K562 (cell line): Measurements from ENCODE around the gene FCER2. TPM values are rescaled to one million over a fixed set of nuclear protein-coding genes. Genes with fewer than 3 reads are reported as not detected.
A peak's percentile ranks its signal among the peaks of the same experiment; 100 is the strongest.

Experiments
- ATAC-seq: fragments of 200-7000 bp; cut with Tn5 transposase; 3 replicates; pipeline ENCODE4 v1.9.1; 2020; ENCODE audit warnings: moderate library complexity
- BruUV-seq: library from RNA; stranded (reverse); fragments of 400-500 nt; replicated peaks from 2 replicates; lab custom pipeline; 2021; lab: Mats Ljungman, UMichigan
- CTCF ChIA-PET: fragments of 300-600 bp; formaldehyde crosslinking; extraction: SDS; loops from one replicate; lab custom pipeline; 2021; ENCODE audit warnings: low intra/inter-chr PET ratio; lab: Yijun Ruan, JAX
- POLR2A ChIA-PET: fragments of 300-600, 350-650 bp; sonication (Branson Sonifier 250); formaldehyde crosslinking; extraction: SDS; loops from one replicate; lab custom pipeline; 2021; ENCODE audit warnings: antibody characterized with exemption, inconsistent platforms; lab: Yijun Ruan, JAX
- DNase-seq, 4 experiments: peaks; one replicate each; pipeline versions ENCODE4 v3.0.0 to v3.0.0-alpha.2; 2011 to 2018; ENCODE audit warnings: low spot score in 3 of 4, mixed read lengths in 3 of 4; ENCODE audit errors: extremely low read depth in 1 of 4
- FAIRE-seq: peaks from 2 replicates; lab custom pipeline; 2011; peaks lifted over from hg19 to GRCh38; lab: Jason Lieb, UNC
- H2AFZ ChIP-seq: 2 replicates; pipeline ENCODE4 v1.6.0; 2011; ENCODE audit warnings: low read depth, low read length, control low read depth, inconsistent platforms
- H3K27ac ChIP-seq: fragments of 200-600 bp; 3 replicates; pipeline ENCODE4 v1.8.0; 2011; ENCODE audit warnings: low read depth, mild to moderate bottlenecking, control low read depth, inconsistent platforms, low read length, moderate library complexity, mixed read lengths; ENCODE audit errors: extremely low read depth
- H3K27me3 ChIP-seq, 2 experiments: fragments of 300-600 bp in 1 of 2; 2 replicates in 1 of 2; 3 replicates in 1 of 2; pipeline versions ENCODE4 v1.6.0 to v1.8.0; 2011; ENCODE audit warnings: inconsistent platforms in 2 of 2, low read length in 2 of 2, mild to moderate bottlenecking in 1 of 2, mixed read lengths in 1 of 2, moderate library complexity in 1 of 2; ENCODE audit not compliant: control insufficient read depth in 2 of 2, insufficient read depth in 2 of 2
- H3K36me3 ChIP-seq: fragments of 300-600 bp; 3 replicates; pipeline ENCODE4 v1.8.0; 2011; ENCODE audit warnings: mild to moderate bottlenecking, low read length, inconsistent platforms; ENCODE audit not compliant: control insufficient read depth, insufficient read depth
- H3K4me1 ChIP-seq, 2 experiments: fragments of 200-600 bp in 1 of 2; replicated peaks in 1 of 2; 2 replicates in 1 of 2; 3 replicates in 1 of 2; pipeline versions ENCODE4 v1.5.1 to v1.8.0; 2011; ENCODE audit warnings: inconsistent platforms in 2 of 2, low read length in 2 of 2, mild to moderate bottlenecking in 1 of 2, mixed read lengths in 1 of 2, moderate library complexity in 1 of 2; ENCODE audit not compliant: control insufficient read depth in 2 of 2, insufficient read depth in 2 of 2
- H3K4me2 ChIP-seq: 2 replicates; pipeline ENCODE4 v1.6.1; 2011; ENCODE audit warnings: low read length, control low read depth, inconsistent platforms, mixed read lengths; ENCODE audit not compliant: insufficient read depth
- H3K4me3 ChIP-seq: fragments of 200-600 bp; sonication (generic), shearing (Covaris generic); 2 replicates; pipeline ENCODE4 v1.5.1; 2016; ENCODE audit warnings: control low read depth, inconsistent platforms
- H3K79me2 ChIP-seq: fragments of 200-600 bp; 3 replicates; pipeline ENCODE4 v1.8.0; 2011; ENCODE audit warnings: low read length, inconsistent platforms; ENCODE audit not compliant: control insufficient read depth, insufficient read depth
- H3K9ac ChIP-seq, 2 experiments: 2 replicates each; pipeline versions ENCODE4 v1.6.0 to v1.6.1; 2011; ENCODE audit warnings: low read depth in 2 of 2, low read length in 2 of 2, control low read depth in 1 of 2, inconsistent platforms in 1 of 2, mild to moderate bottlenecking in 1 of 2, mixed read lengths in 1 of 2; ENCODE audit not compliant: insufficient read depth in 1 of 2
- H3K9me1 ChIP-seq: one replicate; pipeline ENCODE4 v1.6.0; 2011; ENCODE audit warnings: inconsistent platforms, mild to moderate bottlenecking, low read length, moderate library complexity; ENCODE audit not compliant: control insufficient read depth, insufficient read depth
- H3K9me3 ChIP-seq: replicated peaks from 2 replicates; pipeline ENCODE4 v1.5.1; 2011; ENCODE audit warnings: low read depth, low read length, inconsistent platforms; ENCODE audit not compliant: control insufficient read depth, insufficient read depth
- H4K20me1 ChIP-seq: replicated peaks from 2 replicates; pipeline ENCODE4 v1.6.1; 2011; ENCODE audit warnings: low read length, inconsistent platforms, mixed read lengths; ENCODE audit not compliant: control insufficient read depth, insufficient read depth
- ARID1B ChIP-seq: fragments of 450-650 bp; IDR thresholded peaks from 2 replicates; pipeline ENCODE4 v1.6.1; 2016; ENCODE audit warnings: antibody characterized with exemption, mild to moderate bottlenecking, inconsistent platforms
- ASH1L ChIP-seq: fragments of 450-650 bp; IDR thresholded peaks from 2 replicates; pipeline ENCODE4 v1.6.1; 2018; ENCODE audit warnings: borderline replicate concordance, mild to moderate bottlenecking, low read depth; ENCODE audit not compliant: partially characterized antibody
- ATF2 ChIP-seq: sonication (generic); formaldehyde crosslinking; IDR thresholded peaks from 2 replicates; pipeline ENCODE4 v1.8.1; 2022; ENCODE audit warnings: missing genetic modification reagents
- CEBPG ChIP-seq, 3 experiments: fragments of 200-800 bp in 1 of 3; sonication (Bioruptor generic) in 1 of 3; sonication (generic) in 1 of 3; formaldehyde crosslinking in 1 of 3; IDR thresholded peaks in 2 of 3; conservative IDR thresholded peaks in 1 of 3; 2 replicates each; pipeline versions ENCODE4 v1.6.1 to v1.8.0; 2016 to 2022; ENCODE audit warnings: missing compliant biosample characterization in 2 of 3, missing genetic modification characterization in 2 of 3, mild to moderate bottlenecking in 1 of 3, missing genetic modification reagents in 1 of 3
- ELF4 ChIP-seq: fragments of 450-650 bp; formaldehyde crosslinking; IDR thresholded peaks from 2 replicates; pipeline ENCODE4 v1.4.0; 2022; ENCODE audit warnings: missing genetic modification characterization
- ETV1 ChIP-seq: fragments of 450-650 bp; conservative IDR thresholded peaks from 2 replicates; pipeline ENCODE4 v1.6.1; 2016; ENCODE audit warnings: missing genetic modification characterization, control low read depth, low read depth, missing compliant biosample characterization
- FIP1L1 ChIP-seq: fragments of 200-400 bp; formaldehyde crosslinking; IDR thresholded peaks from 2 replicates; pipeline ENCODE4 v1.6.1; 2018; ENCODE audit warnings: mild to moderate bottlenecking, low read depth, low read length; ENCODE audit not compliant: poor library complexity, severe bottlenecking
- MCM2 ChIP-seq: fragments of 450-650 bp; IDR thresholded peaks from 2 replicates; pipeline ENCODE4 v1.6.1; 2017; ENCODE audit warnings: low read depth, mild to moderate bottlenecking
- NFRKB ChIP-seq: fragments of 450-650 bp; IDR thresholded peaks from 2 replicates; pipeline ENCODE4 v1.6.1; 2016; ENCODE audit warnings: low read depth
- NRF1 ChIP-seq, 2 experiments: fragments of 450-650 bp; IDR thresholded peaks in 1 of 2; conservative IDR thresholded peaks in 1 of 2; 2 replicates each; pipeline ENCODE4 v1.6.1; 2014; ENCODE audit warnings: mild to moderate bottlenecking in 2 of 2
- PHF20 ChIP-seq: fragments of 450-650 bp; IDR thresholded peaks from 2 replicates; pipeline ENCODE4 v1.6.1; 2018; ENCODE audit not compliant: partially characterized antibody
- PML ChIP-seq: IDR thresholded peaks from 2 replicates; pipeline ENCODE4 v1.6.1; 2012; ENCODE audit warnings: low read length, inconsistent platforms
- POLR2B ChIP-seq: fragments of 450-650 bp; IDR thresholded peaks from 2 replicates; pipeline ENCODE4 v1.6.1; 2018; ENCODE audit warnings: low read depth; ENCODE audit not compliant: partially characterized antibody
- PURB ChIP-seq: sonication (generic); formaldehyde crosslinking; IDR thresholded peaks from 2 replicates; pipeline ENCODE4 v1.9.0; 2021; ENCODE audit warnings: low read depth, mild to moderate bottlenecking, missing genetic modification reagents
- SRSF9 ChIP-seq: fragments of 200-400 bp; formaldehyde crosslinking; IDR thresholded peaks from 2 replicates; pipeline ENCODE4 v1.6.1; 2017; ENCODE audit warnings: low read depth, low read length, borderline replicate concordance
- TARDBP ChIP-seq: fragments of 450-650 bp; IDR thresholded peaks from 2 replicates; pipeline ENCODE4 v1.6.1; 2016
- TEAD4 ChIP-seq, 2 experiments: sonication (generic) in 1 of 2; formaldehyde crosslinking in 1 of 2; IDR thresholded peaks; 2 replicates each; pipeline versions ENCODE4 v1.6.1 to v1.8.0; 2012 to 2022; ENCODE audit warnings: borderline replicate concordance in 1 of 2, inconsistent platforms in 1 of 2, low read length in 1 of 2, mild to moderate bottlenecking in 1 of 2, missing genetic modification reagents in 1 of 2
- UBTF ChIP-seq, 2 experiments: IDR thresholded peaks; 2 replicates each; pipeline ENCODE4 v1.6.1; 2012; ENCODE audit warnings: improper control_type of control experiment in 2 of 2, low read depth in 2 of 2, low read length in 2 of 2, borderline replicate concordance in 1 of 2
- ZNF24 ChIP-seq: fragments of 450-650 bp; IDR thresholded peaks from 2 replicates; pipeline ENCODE4 v1.6.1; 2016
- ZNF830 ChIP-seq: fragments of 250-450 bp; sonication (Bioruptor Pico); IDR thresholded peaks from 2 replicates; pipeline ENCODE4 v1.5.0; 2021; ENCODE audit warnings: mild to moderate bottlenecking
- WGBS: fragments of 100-300 bp; shearing (Covaris generic); methylation state at CpG from one replicate; pipeline ENCODE4 v1.1.6; 2016; ENCODE audit warnings: low coverage, mixed read lengths; ENCODE audit not compliant: insufficient coverage; ENCODE audit errors: missing lambda C conversion rate; 5-methylcytosine and 5-hydroxymethylcytosine counted together
- in situ Hi-C: fragments of 300-500 bp; cut with MboI; formaldehyde crosslinking; loops from 4 replicates; pipeline ENCODE4 v1.15.0; 2018; ENCODE audit warnings: inconsistent platforms, mixed read lengths
- intact Hi-C: fragments of 100-400 bp; cut with micrococcal nuclease; formaldehyde crosslinking; loops from 2 replicates; pipeline ENCODE4 v1.14.2; 2022
- polyA plus RNA-seq, 8 experiments: library from polyadenylated mRNA; depleted of rRNA in 4 of 8; stranded (reverse) in 5 of 8; unstranded in 3 of 8; fragments of >200 nt; fragmentation: Nextera tagmentation in 2 of 8; fragmentation: Illumina TruSeq in 1 of 8; extraction: Ambion mirVana in 2 of 8; extraction: Trizol in 1 of 8; gene quantifications; 2 replicates each; pipeline versions ENCODE4 v1.2.1 to v1.2.3, GENCODE V29; 2011 to 2014; ENCODE audit warnings: inconsistent platforms in 1 of 8, missing spikeins in 1 of 8
- total RNA-seq, 7 experiments: library from RNA; depleted of rRNA in 6 of 7; stranded (reverse); fragments of >200 nt in 6 of 7; fragmentation: Illumina TruSeq in 2 of 7; extraction: Trizol in 2 of 7; gene quantifications; 2 replicates each; pipeline versions ENCODE4 v1.2.1 to v1.2.3, GENCODE V29; 2011 to 2021; ENCODE audit warnings: low replicate concordance in 1 of 7

The FCER2 gene
- total and polyA plus RNA-seq, 9 of the 15 experiments (the other 6 are each of a cell fraction or from before 2014, with no cell fraction given): 0.11 TPM; not detected in 8

GRCh38 chr19:7639863-7640348 lies 62.0 kb downstream of the FCER2 start:
- Histone ChIP-seq H4K20me1 (peaks cover 21% of the 10 kb centered on the region), H3K9me1 (no peaks in the 10 kb centered on the region), H3K27ac (no peak overlapping the region), H3K4me2 (no peak overlapping the region; the same call in 1 of the 2 replicates), H3K79me2 (peaks cover 40% of the 10 kb centered on the region), H3K4me3 (no peak overlapping the region), H3K36me3 (peaks cover 55% of the 10 kb centered on the region; the same call in 2 of the 3 replicates), H3K9me3 (peaks cover 6% of the 10 kb centered on the region; the same call in 1 of the 2 replicates), H3K9ac (no peak overlapping the region), H3K4me1 (peaks cover 15 to 69% of the 10 kb centered on the region in 2 experiments; a peak in 4 of 5 replicates), H3K27me3 (no peaks in the 10 kb centered on the region; a peak in 1 of 5 replicates), H2AFZ (no peak overlapping the region)
- DNase-seq: no peak
- BruUV-seq: no TSS peak
- FAIRE-seq: peak; percentile 65
- no peak for ATAC-seq
- 96% methylated on average over 10 of the region's 13 CpGs for WGBS
- intact Hi-C loops (no loop called here), in situ Hi-C loops (no loop called here)
- CTCF ChIA-PET: no interaction called here
- POLR2A ChIA-PET: no interaction called here
- TF ChIP-seq CEBPG (CRISPR knock-in tag; IDR thresholded peaks at IDR 0.05): no peak
- no peak for TF ChIP-seq CEBPG (tag; conservative IDR thresholded peaks at IDR 0.05 in 1 of 2, IDR thresholded peaks at IDR 0.05 in 1 of 2)
- peak; percentile 98 for TF ChIP-seq TARDBP
- TF ChIP-seq MCM2: no peak
- no peak for TF ChIP-seq ARID1B
- TF ChIP-seq TEAD4 (IDR thresholded peaks at IDR 0.05; ENCODE audit: low read length): no peak
- no peak for TF ChIP-seq TEAD4 (CRISPR knock-in tag; IDR thresholded peaks at IDR 0.05; ENCODE audit: borderline replicate concordance)
- no peak for TF ChIP-seq PURB
- TF ChIP-seq ATF2: no peak
- no peak for TF ChIP-seq SRSF9
- TF ChIP-seq ZNF24: no peak
- no peak for TF ChIP-seq ETV1 (tag)
- TF ChIP-seq ELF4 (CRISPR knock-in tag): peak; percentile 76; the same call in 1 of the 2 replicates
- TF ChIP-seq UBTF (IDR thresholded peaks at IDR 0.05; ENCODE audit: borderline replicate concordance in 1 of 2, low read depth in 2 of 2, low read length in 2 of 2): no peak
- TF ChIP-seq PHF20: peak; percentile 88
- 0 out of 2 replicates have a peak, but pooled peaks have one; percentile 22 for TF ChIP-seq PML
- TF ChIP-seq ZNF830 (CRISPR knock-in tag): no peak
- 0 out of 2 replicates have a peak, but pooled peaks have one; percentile 80 for TF ChIP-seq NFRKB
- TF ChIP-seq POLR2B: peak; percentile 75
- no peak for TF ChIP-seq FIP1L1
- TF ChIP-seq NRF1 (conservative IDR thresholded peaks at IDR 0.05 in 1 of 2, IDR thresholded peaks at IDR 0.05 in 1 of 2): no peak
- no peak for TF ChIP-seq ASH1L
